Hindlimb muscle (tissue), 1 donor: ENCODE results near the gene TLR8. TPM values are rescaled to one million over a fixed set of nuclear protein-coding genes. Genes with fewer than 3 reads are reported as not detected.

ENCODE experiments used
- DNase-seq: peaks from one replicate; pipeline ENCODE4 v3.0.0-alpha.2; 2013
- polyA plus RNA-seq: library from polyadenylated mRNA; unstranded; fragments of 120-200 nt; gene quantifications from one replicate; pipeline ENCODE4 v1.2.1, GENCODE V29; 2013; ENCODE audit not compliant: insufficient read length

The TLR8 gene
- 0.61 TPM for polyA plus RNA-seq

DNA sequence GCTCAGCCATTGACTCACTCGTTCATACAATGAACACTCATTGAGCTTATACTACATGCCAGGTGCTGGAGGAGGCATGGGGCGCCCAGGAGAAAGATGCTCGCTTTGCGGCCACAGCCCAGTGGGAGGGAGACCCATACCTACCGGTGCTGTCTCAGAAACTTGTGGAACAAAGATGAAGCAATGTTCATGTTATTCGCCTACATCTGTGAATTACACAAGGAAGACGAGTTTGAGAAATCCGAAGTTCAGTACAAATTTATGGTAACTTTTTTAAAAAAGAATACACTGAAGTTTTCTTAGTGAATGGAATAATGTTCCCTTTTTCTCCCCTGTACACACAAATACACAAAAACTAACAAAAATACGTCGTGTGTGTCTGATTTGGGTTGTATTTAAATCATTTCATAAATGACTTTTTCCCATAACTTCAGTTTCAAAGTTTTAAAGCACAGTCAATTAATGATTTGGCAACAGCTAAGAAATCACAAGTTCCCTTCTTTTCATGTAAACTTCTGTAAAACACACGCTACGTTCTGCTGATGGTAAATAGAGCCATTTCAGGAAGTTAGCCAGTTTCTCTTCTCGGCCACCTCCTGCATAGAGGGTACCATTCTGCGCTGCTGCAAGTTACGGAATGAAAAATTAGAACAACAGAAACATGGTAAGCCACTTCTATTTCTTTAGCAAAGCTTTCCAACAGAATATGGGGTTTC is at the start of gene TLR8:
Gene TLR8 (plus strand): TSS at position 575 of the 716 bp plus-strand sequence. CDS start 87 bp downstream, at position 662.
- no peak for DNase-seq

DNA sequence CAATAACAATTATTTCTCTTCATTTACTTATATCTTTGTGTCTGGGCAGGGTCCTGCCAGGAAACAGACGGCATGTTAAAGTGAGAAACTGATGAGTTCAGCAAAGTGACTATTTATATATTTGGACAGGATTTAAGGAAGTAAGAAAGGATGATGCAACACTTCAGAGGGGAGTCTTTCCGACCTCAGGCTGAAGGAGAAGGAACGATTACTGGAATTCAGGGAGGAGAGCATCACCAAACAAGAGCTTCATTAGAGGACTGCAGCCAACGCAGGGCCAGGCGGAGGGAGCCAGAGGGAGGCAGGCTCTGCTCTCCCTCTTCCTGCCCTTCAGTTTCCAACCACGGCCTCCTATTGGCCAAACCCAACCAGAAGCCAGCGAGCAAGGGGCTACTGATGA is 41.1 kb upstream of the TLR8 start:
- no peak for DNase-seq

DNA sequence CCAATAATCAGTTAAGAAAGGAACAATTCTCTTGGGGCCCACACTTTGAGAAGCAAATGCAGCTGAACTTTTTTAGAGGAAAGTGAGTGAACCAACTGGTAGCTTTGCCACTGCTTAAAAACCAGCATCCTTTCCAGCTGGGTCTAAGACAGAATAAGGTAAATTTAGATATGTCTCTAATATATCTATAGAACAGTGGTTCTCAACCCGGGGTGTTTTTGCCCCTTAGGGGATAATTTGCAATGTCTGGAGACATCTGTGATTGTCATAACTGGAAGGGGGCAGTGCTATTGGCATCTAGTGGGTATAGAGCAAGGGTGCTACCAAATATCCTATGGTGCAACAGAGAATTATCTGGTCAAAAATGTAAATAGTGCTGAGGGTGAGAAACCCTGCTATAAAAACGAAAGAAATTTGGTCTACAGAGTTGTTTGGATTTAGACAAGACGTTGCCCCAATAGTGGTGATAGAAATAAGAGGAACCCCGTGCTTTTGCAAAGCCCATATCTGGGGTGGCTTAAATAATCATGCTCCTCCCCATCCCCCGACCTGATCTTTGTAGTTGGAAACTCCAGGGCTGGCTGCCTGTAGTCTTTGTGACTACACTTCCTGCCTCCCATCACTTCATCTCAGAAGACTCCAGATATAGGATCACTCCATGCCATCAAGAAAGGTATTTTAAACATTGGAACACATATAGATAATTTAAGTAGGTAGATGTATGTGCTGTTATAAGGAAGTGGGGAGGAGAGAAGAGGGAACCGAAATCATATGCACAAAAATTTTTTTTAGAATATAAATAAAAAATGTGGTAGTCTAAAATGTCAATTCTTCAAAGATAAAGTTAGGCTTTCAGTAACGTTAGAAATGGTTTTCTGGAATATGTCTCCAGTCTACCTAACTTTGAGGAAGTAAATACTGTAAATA is 39.7 kb upstream of the TLR8 start, which contains the start of gene TLR7:
Gene TLR7 (plus strand): TSS at position 622 of the 927 bp plus-strand sequence. CDS start 507 bp downstream, outside the sequence.
- no peak for DNase-seq

DNA sequence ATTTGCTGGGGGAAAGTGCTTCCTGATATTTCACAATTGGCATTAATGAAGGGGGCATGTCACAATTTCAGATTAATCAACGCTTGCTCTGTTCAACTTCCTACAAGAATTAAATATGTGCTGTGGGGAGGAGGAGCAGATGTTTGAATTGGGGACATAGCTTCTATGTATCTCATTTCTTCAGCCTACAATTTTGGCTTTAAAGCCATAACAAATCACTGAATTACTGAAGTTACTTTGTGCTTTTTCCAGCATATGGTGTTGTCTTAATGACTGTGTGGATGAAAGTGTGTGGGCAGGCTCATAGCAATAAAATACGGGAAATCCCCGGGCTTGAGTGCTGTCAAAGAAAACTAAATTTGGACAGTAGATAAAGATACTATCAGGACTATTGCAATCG is 38.7 kb upstream of the TLR8 start:
- DNase-seq = no peak

DNA sequence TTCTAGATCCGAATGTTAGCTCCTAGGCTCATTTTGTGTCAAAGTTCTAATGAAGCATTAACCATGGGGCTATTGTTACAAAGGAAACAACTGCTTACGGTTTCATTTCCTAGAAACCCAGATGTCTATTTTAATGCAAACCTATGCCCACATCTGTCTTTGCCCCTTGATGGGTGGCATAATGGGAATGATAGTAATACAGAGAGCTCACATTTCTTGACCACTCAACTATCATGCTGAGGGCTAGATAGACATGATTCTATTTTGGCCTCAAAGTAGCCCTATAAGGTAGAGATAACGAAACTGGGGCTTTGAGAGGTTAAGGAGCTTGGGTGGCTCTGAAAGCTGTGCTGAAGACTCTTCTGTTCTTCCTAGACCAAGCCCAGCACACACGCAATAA is 37.7 kb upstream of the TLR8 start:
- DNase-seq = no peak

DNA sequence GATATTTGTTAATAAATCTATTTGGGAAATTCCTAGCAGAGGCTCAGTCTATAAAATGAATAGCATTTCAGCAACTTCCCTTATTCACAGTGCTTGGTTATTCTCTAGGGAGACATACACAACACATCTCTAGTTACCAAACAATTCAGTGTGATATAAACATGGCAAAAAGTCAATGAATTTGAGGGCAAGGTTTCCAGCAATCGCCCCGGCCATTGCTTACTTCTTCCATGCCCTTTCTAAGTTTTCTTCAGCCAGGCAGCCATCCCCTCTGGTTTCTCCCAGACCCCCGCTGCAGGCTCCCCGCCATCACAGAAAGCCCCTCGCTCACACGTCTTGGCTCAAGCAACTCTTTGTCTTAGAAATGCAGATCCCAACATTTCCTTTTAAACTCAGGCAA is 35.2 kb upstream of the TLR8 start:
- no peak for DNase-seq

DNA sequence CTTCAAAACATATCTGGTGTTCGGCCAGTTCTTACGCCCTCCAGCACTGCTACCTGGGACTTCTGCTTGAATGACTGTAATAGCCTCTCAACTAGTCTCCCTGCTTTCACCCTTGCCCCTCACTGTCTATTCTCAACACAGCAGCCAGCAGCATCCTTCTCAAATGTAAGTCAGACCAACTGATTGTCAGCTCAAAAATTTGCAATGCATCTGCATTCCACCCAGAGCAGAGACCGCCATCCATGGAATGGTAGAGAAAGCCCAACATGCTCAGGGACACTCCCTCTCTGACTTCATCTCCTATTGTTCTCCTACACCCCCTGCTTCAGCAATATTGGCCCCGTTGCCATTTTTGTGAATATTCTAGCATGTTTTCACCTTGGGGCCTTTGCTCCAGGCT is 33.7 kb upstream of the TLR8 start:
- no peak for DNase-seq

DNA sequence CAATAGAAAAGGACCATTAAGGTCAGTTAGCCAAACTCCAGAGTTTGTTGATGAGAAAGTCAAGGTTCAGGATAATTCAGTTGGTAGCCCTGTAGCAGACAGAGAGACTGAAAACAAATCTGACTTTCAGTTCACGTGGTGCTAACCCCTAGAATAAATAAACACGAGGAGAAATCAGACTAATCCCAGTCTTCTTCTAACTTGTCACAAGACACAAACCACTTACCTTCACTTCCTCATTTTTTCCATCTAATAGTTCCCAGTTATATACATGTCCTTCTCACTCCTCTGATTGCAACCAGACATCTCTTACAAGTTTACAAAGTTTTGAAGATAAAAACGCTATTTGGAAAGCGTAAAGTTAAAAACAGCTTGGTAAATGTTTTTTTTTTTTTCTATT is 31.8 kb upstream of the TLR8 start:
- no peak for DNase-seq

DNA sequence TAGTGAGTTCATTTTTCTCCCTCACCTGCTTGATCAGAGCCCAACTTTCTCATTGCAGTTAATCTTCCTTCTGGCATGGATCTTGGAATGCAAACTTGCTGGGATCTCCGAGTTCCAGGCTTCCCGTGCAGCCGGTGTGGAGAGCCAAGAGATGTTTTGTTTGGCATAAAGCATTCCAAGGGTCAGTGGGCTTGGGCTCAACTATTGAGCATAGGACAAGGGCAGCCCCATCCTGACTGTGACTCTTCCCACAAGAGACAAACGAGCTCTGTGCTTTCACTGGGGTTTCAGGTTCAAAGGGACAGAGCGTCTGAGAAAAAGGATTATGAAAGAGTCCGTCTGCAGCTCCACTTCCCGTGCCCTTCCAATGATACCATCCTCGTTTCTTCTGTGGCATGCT is 29.0 kb upstream of the TLR8 start:
- no peak for DNase-seq

DNA sequence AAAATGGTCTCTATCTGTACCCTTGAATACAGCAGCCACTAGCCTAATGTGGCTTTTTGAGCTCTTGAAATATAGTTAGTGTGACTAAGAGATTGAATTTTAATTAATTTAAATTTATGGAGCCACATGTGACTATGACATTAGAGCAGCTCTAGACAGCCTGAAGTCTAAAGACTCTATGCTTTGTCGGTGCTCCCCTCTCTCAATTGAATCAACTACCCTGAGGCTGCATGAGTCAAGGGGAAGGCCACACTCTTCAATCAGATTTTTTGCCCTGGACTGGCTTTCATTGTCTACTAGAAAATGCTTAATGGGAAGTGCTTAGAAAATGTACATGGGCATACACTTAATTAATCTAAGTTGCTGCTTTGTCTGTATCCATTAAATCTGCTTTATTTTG is 27.9 kb upstream of the TLR8 start:
- DNase-seq = no peak

DNA sequence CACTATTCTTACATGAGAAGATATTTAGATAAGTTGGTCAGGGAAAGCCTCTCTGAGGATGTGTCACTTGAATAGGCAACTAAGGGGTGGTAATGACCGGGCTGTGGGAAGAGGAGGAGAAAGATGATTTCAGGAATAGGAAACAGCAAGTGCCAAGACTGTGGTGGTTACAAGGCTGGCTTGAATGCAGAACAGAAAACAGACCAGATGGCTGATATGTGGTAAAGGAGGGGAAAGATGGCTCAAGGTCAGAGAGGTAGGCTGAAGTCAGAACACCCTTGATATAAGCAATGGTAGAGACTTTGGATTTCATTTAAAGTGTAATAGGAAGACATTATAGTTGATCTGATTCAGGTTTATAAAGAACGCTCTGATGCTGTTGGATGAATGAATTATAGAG is 24.5 kb upstream of the TLR8 start:
- DNase-seq = no peak

DNA sequence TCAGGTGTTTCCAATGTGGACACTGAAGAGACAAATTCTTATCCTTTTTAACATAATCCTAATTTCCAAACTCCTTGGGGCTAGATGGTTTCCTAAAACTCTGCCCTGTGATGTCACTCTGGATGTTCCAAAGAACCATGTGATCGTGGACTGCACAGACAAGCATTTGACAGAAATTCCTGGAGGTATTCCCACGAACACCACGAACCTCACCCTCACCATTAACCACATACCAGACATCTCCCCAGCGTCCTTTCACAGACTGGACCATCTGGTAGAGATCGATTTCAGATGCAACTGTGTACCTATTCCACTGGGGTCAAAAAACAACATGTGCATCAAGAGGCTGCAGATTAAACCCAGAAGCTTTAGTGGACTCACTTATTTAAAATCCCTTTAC is 20.9 kb upstream of the TLR8 start:
- DNase-seq = no peak

DNA sequence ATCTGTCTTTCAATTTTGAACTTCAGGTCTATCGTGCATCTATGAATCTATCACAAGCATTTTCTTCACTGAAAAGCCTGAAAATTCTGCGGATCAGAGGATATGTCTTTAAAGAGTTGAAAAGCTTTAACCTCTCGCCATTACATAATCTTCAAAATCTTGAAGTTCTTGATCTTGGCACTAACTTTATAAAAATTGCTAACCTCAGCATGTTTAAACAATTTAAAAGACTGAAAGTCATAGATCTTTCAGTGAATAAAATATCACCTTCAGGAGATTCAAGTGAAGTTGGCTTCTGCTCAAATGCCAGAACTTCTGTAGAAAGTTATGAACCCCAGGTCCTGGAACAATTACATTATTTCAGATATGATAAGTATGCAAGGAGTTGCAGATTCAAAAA is 19.9 kb upstream of the TLR8 start:
- DNase-seq = no peak

DNA sequence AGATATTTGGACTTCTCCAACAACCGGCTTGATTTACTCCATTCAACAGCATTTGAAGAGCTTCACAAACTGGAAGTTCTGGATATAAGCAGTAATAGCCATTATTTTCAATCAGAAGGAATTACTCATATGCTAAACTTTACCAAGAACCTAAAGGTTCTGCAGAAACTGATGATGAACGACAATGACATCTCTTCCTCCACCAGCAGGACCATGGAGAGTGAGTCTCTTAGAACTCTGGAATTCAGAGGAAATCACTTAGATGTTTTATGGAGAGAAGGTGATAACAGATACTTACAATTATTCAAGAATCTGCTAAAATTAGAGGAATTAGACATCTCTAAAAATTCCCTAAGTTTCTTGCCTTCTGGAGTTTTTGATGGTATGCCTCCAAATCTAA is 19.3 kb upstream of the TLR8 start:
- DNase-seq = no peak

DNA sequence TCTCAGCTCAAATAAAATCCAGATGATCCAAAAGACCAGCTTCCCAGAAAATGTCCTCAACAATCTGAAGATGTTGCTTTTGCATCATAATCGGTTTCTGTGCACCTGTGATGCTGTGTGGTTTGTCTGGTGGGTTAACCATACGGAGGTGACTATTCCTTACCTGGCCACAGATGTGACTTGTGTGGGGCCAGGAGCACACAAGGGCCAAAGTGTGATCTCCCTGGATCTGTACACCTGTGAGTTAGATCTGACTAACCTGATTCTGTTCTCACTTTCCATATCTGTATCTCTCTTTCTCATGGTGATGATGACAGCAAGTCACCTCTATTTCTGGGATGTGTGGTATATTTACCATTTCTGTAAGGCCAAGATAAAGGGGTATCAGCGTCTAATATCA is 18.7 kb upstream of the TLR8 start:
- DNase-seq = no peak

DNA sequence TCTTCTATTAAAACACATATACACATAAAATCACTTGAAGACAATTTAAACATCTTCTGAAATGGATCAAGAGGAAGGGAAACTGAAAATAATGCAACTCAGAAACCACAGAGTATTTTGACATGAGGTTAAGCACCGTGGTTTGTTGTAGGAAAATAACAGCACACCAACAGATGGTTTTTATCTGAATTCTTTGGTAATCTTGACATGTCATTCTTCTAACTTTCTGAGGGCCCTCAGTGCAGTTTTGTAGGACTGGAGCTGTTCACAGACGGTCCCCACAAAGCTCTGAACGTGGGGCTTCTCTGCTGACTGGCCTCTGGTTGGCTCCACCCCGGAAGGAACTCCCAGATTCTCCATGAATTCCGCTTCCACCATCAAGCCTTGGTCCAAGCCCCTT is 16.0 kb upstream of the TLR8 start:
- DNase-seq = no peak

DNA sequence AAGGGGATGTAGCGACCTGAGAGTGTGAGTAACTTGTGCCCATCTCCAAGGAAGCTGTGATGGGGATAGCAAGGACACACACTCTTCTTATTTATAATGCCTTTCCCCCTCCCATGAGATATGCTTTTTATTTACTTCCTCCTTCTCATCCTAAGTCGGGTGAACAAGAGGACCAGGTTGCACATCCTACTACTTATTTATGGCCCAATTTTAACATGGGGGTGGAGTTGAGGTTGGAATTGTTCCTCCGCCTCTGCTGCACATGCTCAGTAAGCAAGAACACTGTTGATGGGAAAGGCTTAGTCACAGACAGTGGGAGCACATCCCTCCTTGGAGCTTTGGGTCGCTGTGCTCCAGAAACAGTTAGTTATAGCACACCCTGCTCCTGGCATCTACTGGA is 15.2 kb upstream of the TLR8 start:
- no peak for DNase-seq

DNA sequence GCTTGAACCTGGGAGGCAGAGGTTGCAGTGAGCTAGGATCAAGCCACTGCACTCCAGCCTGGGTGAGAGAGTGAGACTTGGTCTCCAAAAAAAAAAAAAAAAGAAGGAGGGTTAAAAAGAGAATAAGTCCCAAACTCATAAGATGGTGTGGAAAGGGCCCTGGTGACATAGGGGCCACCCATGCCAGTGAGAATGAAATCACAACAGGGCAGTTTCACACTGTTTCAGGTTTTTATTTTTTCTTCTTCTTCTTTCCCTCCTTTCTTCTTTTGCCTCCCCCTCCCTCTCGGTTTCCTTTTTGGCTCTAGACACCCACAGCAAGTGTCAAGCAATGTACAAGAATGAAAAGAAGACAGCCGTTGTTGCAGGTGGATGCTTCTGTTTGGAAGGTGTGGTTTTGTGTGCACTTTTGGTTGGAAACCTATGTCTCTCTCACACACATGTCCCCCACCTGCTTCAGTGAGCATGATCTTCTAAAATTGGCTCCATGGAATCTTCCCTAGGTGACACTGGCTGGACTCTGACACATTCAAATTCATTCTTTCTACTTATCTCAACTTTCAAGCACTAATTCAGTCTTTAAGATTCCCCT is 14.4 kb upstream of the TLR8 start:
- no peak for DNase-seq

DNA sequence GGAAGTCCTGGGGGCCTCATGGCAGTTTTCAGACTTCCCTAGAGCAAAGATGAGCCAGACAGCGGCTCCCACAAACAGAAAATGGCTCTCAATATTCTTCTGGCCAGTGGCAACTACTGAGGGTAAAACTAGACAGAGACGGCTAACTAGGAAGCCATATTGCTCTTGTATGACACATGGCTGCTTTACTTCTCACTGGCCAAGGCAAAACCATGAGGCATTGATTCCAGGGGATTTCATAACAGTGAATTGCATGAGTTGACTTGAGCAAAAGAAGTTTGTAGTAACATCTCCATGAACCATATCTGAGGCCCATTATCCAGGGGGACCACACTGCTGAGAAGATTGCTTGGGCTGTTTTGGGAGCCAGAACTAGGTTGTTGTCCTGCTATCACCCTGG is 13.7 kb upstream of the TLR8 start:
- no peak for DNase-seq

DNA sequence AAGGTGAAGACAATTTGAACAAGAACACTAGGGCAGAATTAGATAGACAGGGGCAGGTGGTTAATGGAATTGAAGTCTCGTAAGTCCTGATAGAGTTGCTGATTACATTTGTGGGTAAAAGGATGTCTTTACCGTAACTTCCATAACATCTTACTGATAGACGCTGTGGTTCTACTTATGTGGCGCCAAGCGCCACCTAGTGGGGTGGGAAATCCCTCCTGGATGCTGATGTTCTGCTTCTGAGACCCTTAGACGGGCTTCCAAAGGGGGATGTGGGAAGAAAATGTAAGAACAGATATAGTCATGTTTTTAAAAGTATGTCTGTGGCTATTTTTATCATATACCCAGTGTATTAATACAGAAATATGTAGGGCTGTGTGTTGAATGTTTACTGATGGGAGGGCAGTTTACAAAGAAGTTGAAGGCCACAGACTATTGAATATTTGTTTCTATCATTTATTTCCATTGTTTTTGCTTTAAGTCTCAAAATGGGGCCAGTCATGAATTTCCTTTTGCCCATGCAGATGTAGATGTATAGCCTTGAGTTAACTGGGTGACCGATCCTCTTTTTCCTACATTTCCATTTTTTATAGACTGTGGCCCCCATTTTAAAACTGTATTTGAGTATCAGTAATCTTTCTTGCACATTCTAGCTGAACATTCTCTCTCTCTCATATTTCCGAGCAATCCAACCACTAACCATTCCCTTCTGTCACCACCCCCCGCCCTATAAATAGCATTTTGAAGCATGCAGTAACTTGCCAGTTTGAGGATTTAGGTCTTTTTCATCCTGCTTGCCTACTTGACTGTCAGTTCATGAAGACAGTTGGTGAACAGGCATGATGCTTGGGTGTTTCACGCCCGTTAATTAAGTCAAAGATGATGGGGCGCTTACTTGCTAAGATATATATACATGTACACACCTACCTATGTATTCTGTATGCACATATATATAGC is 12.1 kb upstream of the TLR8 start:
- DNase-seq = no peak

DNA sequence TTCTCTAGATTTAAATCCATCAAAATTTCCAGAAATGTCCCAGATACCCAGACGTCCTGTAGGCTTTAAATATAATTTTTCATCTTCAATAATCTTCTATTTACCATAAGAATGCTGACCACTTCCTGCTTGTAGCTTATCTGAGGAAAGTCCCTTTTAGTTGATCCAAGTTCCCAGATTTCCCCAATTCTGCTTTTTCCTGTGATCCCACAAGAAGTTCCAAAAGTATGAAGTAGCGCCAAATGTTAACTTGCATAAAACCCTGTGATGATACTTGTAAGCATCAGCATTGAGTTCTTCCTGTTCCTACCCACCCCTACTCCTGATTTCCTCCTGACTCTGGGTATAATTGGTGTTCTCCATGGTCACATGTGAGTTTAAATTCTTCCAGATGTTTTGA is 10.6 kb upstream of the TLR8 start:
- DNase-seq = no peak

DNA sequence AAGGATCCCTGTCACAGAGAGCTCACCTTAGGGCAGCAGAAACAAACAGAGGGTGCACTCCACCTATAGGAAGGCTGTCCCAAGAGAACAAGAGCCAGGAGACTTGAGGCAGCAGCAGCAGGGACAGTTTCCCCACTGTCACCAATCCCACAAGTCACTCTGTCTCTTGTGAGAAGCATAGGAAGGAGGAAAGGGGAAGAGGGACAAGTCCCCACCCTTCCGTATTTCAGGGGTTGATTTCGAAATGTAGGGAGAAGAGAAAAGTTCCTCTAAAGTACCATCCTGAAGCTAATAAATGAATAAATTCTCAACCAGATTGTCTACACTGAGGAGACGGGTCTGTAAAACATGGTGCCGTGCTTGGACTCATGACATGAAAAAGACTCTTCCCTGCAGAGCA is 9.5 kb upstream of the TLR8 start:
- DNase-seq = no peak
